GM19193 (cell line): ENCODE results near the gene NYNRIN.

Experiments used
- POLR2A ChIP-seq: IDR thresholded peaks from 4 replicates; pipeline ENCODE4 v1.6.1; 2011; ENCODE audit not compliant: insufficient read depth, insufficient read length; ENCODE audit errors: extremely low read depth

The NYNRIN gene

DNA sequence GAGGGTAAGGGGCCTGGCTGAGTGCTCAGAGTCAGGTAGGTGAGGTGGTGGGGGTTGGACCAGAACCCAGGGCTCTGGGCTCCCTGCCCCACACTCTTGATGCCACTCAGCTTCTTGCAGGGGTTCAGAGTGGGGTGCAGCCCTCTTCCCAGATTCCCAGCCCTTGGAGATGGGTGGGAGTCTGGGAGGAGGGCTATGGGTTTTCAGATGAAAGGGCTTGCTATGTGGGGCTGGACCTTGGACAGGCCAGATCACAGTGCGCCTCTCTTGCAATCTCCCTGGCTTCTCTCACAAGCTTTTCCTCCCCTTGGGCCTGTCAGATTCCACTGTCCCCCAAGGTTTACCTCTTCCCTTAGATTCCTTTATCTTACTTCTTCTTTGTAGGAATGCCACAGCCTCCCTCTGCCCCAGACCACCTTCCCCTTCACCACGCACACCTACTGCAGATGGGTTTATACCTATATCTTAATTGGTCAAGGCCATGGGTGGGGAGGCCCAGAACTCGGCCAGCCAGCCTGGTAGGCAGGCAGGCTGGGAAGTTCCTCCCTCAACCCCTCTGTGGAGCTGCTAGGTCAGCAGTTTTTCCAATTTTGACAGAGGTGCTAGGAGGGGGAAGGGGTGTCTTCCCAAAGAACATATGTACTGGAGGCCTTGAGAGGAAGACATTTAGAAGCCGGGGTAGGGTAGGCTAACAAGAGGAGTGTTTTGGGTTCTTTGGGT lies 1.4 kb downstream of the NYNRIN start:
- no peak for TF ChIP-seq POLR2A

DNA sequence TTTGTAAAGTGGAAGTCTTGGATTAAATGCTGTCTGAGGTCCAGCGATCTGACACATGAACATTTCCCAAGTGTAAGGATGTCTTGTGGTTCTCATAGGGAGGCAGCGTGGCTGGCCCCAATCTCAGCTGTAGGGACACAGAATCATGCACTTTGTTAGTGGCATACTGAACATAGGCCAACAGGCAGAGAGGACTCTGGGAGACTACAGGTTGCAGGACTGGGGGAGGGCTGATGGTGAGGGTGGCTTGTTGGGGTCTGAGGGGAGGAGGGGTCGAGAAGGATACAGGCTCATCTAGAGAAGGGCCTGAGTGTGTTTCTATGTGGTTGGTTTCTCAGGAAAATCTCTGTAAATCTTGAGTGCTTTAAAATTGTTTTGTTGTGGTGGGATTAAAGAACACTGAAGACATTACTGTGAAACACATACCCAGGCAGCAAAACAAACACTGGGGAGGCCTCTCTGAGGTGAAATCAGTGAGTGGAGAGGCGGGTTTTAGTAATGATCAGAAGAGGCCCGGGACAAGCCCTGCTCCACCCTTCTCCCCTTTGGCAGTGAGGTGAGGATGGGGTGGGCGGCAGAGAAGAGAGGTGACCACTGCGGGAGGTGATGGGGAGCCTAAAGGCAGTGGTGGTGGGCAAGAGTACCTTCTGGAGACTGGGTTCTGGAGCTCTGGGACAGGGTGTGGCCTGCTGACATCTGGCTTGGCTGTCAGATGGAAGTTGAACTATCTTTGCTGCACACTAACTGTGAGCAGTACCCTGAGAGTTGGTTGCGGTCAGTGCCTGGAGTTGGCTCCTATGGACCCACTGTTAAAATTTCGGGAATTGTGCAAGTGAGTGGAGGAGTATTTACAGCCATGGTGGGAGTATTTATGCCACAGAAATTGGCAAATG lies 3.3 kb downstream of the NYNRIN start:
- no peak for TF ChIP-seq POLR2A

DNA sequence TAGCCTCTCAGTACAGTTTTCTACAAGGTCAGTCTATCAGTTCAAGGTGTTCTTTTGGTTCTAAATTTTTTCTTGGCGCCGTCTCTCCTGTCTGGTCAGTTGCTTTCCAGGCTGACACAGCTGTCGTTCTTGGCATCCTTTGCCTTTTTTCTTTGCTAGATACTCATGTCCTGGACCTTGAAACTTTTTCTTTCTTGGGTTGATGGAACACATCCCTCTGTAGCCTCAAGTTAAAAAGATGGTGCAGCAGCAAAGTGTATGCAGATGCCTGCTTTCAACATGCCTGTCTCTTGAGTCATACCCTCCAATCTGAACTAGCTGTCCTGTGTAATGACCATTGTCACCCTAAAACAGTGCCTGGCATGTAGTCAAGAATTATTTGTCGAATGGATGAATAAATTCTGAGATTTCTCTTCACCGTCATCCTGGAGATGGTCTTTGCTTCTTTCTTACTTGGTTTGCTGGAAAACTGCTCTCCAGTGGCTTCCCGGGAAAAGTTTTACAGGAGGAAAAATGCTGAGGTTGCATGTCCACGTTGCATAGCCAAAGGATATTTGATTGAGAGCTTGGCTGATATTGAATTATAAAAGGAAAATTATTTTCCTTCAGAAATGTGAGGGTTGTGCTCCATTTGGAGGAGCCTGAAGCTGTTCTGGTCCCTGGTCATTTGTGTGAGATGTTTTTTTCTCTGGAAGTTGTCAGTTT lies 4.6 kb downstream of the NYNRIN start:
- no peak for TF ChIP-seq POLR2A

DNA sequence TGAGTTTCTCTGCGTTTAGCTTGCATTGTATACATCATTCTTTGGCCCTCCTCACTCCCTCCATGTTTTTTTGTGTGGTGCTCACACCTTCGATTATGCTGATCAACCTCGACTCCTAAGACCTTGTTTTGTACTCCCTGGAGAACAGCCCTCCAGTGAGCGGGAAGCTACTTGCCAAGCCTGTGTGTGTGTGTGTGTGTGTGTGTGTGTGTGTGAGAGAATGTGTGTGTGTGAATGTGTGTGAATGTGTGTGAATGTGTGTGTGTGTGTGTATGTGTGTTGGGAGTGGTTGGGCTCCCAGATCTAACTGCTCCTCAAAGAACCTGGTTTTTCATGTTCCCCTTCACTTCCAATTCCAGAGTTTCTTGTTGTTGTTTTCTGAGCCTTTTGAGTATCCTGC lies 6.0 kb downstream of the NYNRIN start:
- TF ChIP-seq POLR2A: no peak

DNA sequence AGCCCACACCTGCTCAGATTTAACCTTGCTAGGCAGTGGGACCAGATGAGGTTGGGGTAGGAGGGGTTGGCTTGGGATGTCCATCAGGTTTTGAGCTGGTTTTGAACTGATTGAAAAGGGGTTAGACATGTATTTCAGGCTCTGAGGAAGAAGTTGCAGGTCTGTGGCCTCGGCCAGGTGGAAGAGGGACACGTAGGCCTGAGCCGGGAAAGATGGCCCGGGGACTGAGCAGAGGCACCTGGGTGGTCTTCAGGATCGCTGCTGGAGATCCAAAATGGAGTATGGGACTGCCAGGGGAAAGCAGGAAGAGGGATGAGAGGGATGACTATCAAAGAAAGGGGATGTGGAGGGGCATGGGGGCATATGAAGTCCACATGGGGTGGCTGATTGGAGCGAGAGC lies 7.6 kb downstream of the NYNRIN start:
- no peak for TF ChIP-seq POLR2A

DNA sequence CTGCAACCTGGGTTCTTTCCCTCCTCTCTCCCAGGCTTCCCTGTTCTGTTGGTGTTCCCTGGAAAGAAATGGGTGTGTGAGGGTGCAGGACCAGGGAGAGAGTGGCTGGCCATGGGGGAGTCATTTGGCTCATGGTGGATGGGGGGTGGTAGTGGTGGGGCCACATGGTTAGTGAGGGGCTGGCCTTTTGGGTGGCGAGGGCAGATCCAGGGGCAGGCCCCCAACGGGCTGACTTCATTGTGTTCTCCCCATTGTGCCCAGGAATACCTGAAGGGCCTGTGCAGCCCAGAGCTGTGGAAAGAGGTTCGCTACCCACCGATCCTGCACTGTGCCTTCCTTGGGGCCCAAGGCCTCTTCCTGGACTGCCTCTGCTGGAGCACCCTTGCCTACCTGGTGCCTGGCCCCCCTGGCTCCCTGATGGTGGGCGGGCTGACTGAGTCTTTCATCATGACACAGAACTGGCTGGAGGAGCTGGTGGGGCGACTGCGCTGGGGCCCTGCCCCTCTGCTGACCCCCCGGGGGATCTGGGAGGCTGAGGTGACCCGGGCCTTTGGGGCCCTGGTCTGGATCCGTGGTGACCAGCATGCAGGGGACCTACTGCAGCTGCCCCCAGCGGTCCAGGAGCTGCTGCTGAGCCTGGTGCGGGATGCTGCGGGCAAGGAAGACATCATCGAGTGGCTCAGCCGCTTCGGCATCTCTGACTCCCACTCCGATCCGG lies 9.0 kb downstream of the NYNRIN start:
- no peak for TF ChIP-seq POLR2A

DNA sequence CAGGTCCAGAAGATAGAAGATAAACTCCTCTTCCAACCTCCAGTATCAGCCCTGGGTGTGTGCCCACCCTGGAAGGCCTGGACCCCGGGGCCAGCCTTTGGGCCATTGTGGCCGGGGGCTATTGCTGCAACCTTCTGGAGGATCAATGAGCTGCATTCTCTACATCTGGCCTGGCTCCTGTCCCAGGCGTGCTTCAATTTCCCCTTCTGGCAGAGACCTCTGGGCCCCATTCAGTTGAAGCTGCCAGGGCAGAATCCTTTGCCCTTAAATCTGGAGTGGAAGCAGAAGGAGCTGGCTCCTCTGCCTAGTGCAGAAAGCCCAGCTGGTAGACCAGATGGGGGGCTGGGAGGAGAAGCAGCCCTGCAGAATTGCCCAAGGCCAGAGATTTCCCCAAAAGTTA lies 10.0 kb downstream of the NYNRIN start:
- no peak for TF ChIP-seq POLR2A

DNA sequence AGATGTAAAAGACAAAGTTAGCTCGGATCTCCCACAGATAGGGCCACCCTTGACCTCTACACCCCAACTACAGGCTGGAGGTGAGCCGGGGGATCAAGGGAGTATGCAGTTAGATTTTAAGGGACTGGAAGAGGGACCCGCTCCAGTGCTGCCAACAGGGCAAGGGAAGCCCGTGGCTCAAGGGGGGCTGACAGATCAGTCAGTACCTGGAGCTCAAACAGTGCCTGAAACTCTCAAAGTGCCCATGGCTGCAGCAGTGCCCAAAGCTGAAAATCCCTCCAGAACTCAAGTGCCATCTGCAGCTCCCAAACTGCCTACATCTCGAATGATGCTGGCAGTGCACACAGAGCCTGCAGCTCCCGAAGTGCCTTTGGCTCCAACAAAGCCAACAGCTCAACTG lies 10.4 kb downstream of the NYNRIN start:
- no peak for TF ChIP-seq POLR2A

DNA sequence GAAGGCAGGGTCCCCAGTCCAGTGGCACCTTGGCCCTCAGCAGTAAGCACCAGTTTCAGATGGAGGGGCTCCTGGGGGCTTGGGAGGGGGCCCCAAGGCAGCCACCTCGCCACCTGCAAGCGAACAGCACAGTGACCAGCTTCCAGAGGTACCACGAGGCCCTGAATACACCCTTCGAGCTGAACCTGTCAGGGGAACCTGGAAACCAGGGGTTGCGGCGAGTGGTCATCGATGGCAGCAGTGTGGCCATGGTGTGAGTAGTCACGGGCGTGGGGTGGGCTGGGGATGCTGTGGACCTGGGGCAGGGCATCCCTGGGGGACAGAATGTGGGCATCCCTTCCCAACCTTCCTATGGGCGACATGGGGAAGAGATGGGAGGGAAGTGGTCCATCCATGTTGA lies 11.2 kb downstream of the NYNRIN start:
- TF ChIP-seq POLR2A: no peak

DNA sequence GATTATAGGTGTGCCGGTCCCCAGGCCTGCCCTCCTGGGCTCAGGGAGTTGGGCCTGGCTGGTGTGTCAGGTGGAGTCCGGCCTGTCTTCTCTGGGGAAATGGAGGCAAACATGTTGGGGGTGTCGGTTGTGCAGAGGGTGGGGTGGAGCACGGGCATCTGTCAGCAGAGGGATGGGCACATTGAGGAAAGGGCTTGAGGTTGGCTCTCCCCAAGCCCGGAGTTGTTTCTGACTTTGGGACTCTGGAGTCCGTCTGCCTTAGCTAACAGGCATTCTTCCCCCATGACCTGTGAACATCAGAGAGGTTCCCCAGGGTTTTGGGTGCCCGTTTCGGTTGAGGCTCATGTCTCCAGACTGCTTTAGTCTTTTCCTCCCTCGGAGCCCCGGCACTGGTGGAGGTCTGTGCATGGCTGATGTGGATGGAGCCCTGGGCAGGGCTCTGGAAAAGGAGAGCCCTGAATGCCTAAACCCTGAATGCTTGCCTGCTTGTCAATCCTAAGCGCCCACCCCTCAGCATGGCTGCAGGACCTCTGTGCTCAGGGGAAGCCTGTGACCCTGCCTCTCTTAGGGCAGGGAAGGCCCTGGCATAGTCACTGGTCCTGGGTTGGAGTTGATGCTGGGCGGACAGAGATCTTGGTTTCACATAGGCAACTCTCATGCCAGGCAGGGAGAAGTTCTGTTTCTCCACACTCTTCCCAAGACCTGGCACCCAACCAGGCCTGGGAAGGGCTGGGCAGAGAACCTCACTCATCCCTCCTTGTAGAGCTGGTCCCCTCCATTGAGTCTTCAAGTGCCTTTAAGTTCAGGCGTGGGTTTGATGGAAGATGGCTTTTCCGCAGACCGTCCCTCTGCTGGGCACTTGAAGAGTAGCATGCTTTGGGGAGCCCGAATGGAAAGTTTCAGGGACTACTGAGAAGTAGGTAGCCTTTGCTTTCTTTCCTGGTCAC lies 12.9 kb downstream of the NYNRIN start:
- TF ChIP-seq POLR2A: no peak

DNA sequence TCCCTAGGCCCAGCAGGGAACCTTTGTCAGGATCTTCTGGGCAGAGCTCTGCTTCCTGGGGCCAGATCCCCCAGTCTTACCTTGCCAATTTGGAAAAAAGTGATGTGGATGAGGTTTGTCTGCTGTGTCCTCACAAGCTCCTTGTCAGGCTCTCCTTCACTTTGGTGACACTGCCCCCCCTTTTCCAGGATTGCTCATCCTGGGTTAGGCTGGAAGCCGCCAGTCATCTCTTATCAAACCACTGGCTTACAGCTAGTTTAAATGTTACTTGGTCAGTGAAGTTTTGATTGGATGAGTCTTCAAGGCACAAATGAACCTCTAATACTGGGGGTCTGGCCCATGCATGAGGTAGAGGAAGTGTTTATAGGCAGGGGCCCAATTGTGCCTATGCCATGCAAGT lies 15.3 kb downstream of the NYNRIN start:
- no peak for TF ChIP-seq POLR2A

DNA sequence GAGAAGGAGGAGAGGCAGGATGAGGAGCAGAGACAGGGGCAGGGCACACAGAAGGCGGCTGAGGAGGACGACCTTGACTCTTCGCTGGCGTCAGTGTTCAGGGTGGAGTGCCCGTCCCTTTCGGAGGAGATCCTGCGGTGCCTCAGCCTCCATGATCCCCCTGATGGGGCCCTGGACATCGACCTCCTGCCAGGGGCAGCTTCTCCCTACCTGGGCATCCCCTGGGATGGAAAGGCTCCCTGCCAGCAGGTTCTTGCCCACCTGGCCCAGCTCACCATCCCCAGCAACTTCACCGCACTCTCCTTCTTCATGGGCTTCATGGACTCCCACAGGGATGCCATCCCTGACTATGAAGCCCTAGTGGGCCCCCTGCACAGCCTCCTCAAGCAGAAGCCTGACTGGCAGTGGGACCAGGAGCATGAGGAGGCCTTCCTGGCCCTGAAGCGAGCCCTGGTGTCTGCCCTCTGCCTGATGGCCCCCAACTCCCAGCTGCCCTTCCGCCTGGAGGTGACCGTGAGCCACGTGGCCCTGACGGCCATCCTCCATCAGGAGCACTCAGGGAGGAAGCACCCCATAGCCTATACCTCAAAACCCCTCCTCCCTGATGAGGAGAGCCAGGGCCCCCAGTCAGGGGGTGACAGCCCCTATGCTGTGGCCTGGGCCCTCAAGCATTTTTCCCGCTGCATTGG lies 16.1 kb downstream of the NYNRIN start:
- no peak for TF ChIP-seq POLR2A
